HepG2 (cell line): ENCODE measurements around the gene CACNG1. TPM values are rescaled to one million over a fixed set of nuclear protein-coding genes. Genes with fewer than 3 reads are reported as not detected.

Source experiments
- ATAC-seq: fragments of 200-7000 bp; cut with Tn5 transposase; 3 replicates; pipeline ENCODE4 v1.9.1; 2020; ENCODE audit warnings: mild to moderate bottlenecking, moderate library complexity
- BruUV-seq: library from RNA; stranded (reverse); fragments of 400-500 nt; replicated peaks from 2 replicates; lab custom pipeline; 2021; lab: Mats Ljungman, UMichigan
- CTCF ChIA-PET: fragments of 300-600 bp; formaldehyde crosslinking; extraction: SDS; loops from one replicate; lab custom pipeline; 2021; ENCODE audit warnings: low total read pairs, inconsistent platforms, low intra/inter-chr PET ratio; lab: Yijun Ruan, JAX
- POLR2A ChIA-PET: fragments of 350-600 bp; sonication (Branson Sonifier 250); formaldehyde crosslinking; loops from one replicate; lab custom pipeline; 2020; ENCODE audit warnings: antibody characterized with exemption, inconsistent platforms; lab: Yijun Ruan, JAX
- DNase-seq: peaks from one replicate; pipeline ENCODE4 v3.0.0-alpha.2; 2015; ENCODE audit warnings: low spot score
- FAIRE-seq: peaks from 3 replicates; lab custom pipeline; 2011; peaks lifted over from hg19 to GRCh38; lab: Jason Lieb, UNC
- H2AFZ ChIP-seq: one replicate; pipeline ENCODE4 v1.6.1; 2011; ENCODE audit warnings: low read length, inconsistent platforms
- H3K27ac ChIP-seq: fragments of 300-600 bp; 3 replicates; pipeline ENCODE4 v1.8.0; 2011; ENCODE audit warnings: mixed run types, mild to moderate bottlenecking, mixed read lengths, low read length, inconsistent platforms; ENCODE audit not compliant: insufficient read depth; ENCODE audit errors: extremely low read length
- H3K27me3 ChIP-seq, 2 experiments: fragments of 200-600 bp in 1 of 2; 2 replicates in 1 of 2; 3 replicates in 1 of 2; pipeline versions ENCODE4 v1.6.0 to v1.8.0; 2011; ENCODE audit warnings: low read length in 2 of 2, mild to moderate bottlenecking in 2 of 2, moderate library complexity in 2 of 2, inconsistent platforms in 1 of 2; ENCODE audit not compliant: insufficient read depth in 2 of 2, control insufficient read depth in 1 of 2
- H3K36me3 ChIP-seq, 2 experiments: fragments of 200-600 bp in 1 of 2; replicated peaks in 1 of 2; 2 replicates in 1 of 2; 3 replicates in 1 of 2; pipeline versions ENCODE4 v1.5.1 to v1.8.0; 2011; ENCODE audit warnings: low read length in 2 of 2, inconsistent platforms in 1 of 2; ENCODE audit not compliant: insufficient read depth in 2 of 2, control insufficient read depth in 1 of 2
- H3K4me1 ChIP-seq: 2 replicates; pipeline ENCODE4 v1.5.1; 2012; ENCODE audit warnings: low read length, inconsistent platforms; ENCODE audit not compliant: insufficient read depth
- H3K4me2 ChIP-seq: 2 replicates; pipeline ENCODE4 v1.6.0; 2011; ENCODE audit warnings: low read depth, low read length, inconsistent platforms
- H3K4me3 ChIP-seq, 3 experiments: fragments of 200-600 bp in 1 of 3; sonication (generic), shearing (Covaris generic) in 1 of 3; replicated peaks in 1 of 3; 2 replicates each; pipeline ENCODE4 v1.5.1; 2011 to 2016; ENCODE audit warnings: low read length in 3 of 3, inconsistent platforms in 2 of 3, low read depth in 2 of 3, mild to moderate bottlenecking in 2 of 3, control low read depth in 1 of 3, mixed read lengths in 1 of 3; ENCODE audit not compliant: insufficient read depth in 1 of 3
- H3K79me2 ChIP-seq: one replicate; pipeline ENCODE4 v1.6.1; 2011; ENCODE audit warnings: low read length, inconsistent platforms; ENCODE audit not compliant: insufficient read depth
- H3K9ac ChIP-seq: 2 replicates; pipeline ENCODE4 v1.6.0; 2011; ENCODE audit warnings: mild to moderate bottlenecking, low read depth, low read length, inconsistent platforms; ENCODE audit not compliant: insufficient read depth
- H3K9me3 ChIP-seq: 2 replicates; pipeline ENCODE4 v1.5.1; 2012; ENCODE audit warnings: mild to moderate bottlenecking, low read length
- H4K20me1 ChIP-seq: 2 replicates; pipeline ENCODE4 v1.6.0; 2011; ENCODE audit warnings: inconsistent platforms, mild to moderate bottlenecking, low read length, moderate library complexity; ENCODE audit not compliant: insufficient read depth
- ATF7 ChIP-seq, 2 experiments: fragments of 450-650 bp in 1 of 2; sonication (generic) in 1 of 2; formaldehyde crosslinking in 1 of 2; IDR thresholded peaks; 2 replicates each; pipeline versions ENCODE4 v1.4.0 to v1.6.1; 2016 to 2020; ENCODE audit warnings: antibody characterized with exemption in 1 of 2, mild to moderate bottlenecking in 1 of 2, missing genetic modification reagents in 1 of 2
- CREB1 ChIP-seq, 2 experiments: fragments of 450-650 bp in 1 of 2; IDR thresholded peaks; 2 replicates each; pipeline ENCODE4 v1.6.1; 2016 to 2017; ENCODE audit warnings: control low read depth in 1 of 2, mild to moderate bottlenecking in 1 of 2, missing compliant biosample characterization in 1 of 2, missing genetic modification characterization in 1 of 2
- IKZF5 ChIP-seq: IDR thresholded peaks from 2 replicates; pipeline ENCODE4 v1.6.1; 2018; ENCODE audit warnings: missing genetic modification reagents, mild to moderate bottlenecking, missing compliant biosample characterization
- MAZ ChIP-seq, 2 experiments: sonication (generic) in 1 of 2; formaldehyde crosslinking in 1 of 2; IDR thresholded peaks; 2 replicates each; pipeline versions ENCODE4 v1.5.0 to v1.6.1; 2012 to 2020; ENCODE audit warnings: low read depth in 2 of 2, mild to moderate bottlenecking in 2 of 2, borderline replicate concordance in 1 of 2, improper control_type of control experiment in 1 of 2, low read length in 1 of 2, missing genetic modification reagents in 1 of 2, moderate library complexity in 1 of 2
- MXI1 ChIP-seq: IDR thresholded peaks from 3 replicates; pipeline ENCODE4 v1.6.1; 2012; ENCODE audit warnings: low read depth, low read length, inconsistent platforms, borderline replicate concordance
- NFAT5 ChIP-seq: sonication (generic); formaldehyde crosslinking; IDR thresholded peaks from 2 replicates; pipeline ENCODE4 v1.4.0; 2020; ENCODE audit warnings: missing genetic modification reagents
- SAFB2 ChIP-seq: sonication (generic); formaldehyde crosslinking; IDR thresholded peaks from 2 replicates; pipeline ENCODE4 v1.5.1; 2020; ENCODE audit warnings: missing genetic modification reagents, low read depth, mild to moderate bottlenecking, borderline replicate concordance
- SPEN ChIP-seq: sonication (generic); formaldehyde crosslinking; IDR thresholded peaks from 2 replicates; pipeline ENCODE4 v1.5.1; 2020; ENCODE audit warnings: low read depth, mild to moderate bottlenecking, missing genetic modification reagents
- ZBTB7B ChIP-seq: sonication (generic); formaldehyde crosslinking; IDR thresholded peaks from 2 replicates; pipeline ENCODE4 v1.4.0; 2020; ENCODE audit warnings: missing genetic modification reagents
- WGBS: methylation state at CpG from one replicate; pipeline ENCODE4 v1.1.6; 2017; ENCODE audit warnings: low lambda C conversion rate; 5-methylcytosine and 5-hydroxymethylcytosine counted together
- in situ Hi-C: cut with HindIII; loops from 2 replicates; pipeline ENCODE4 v1.10.0; 2017; ENCODE audit warnings: low pct_unique_long_range_greater_than_20kb; ENCODE audit not compliant: extremely low pct_ligation_motif_present
- intact Hi-C: fragments of 100-400 bp; cut with micrococcal nuclease; formaldehyde crosslinking; loops from one replicate; pipeline ENCODE4 v1.10.0; 2022; ENCODE audit not compliant: unreplicated experiment
- polyA plus RNA-seq, 8 experiments: library from polyadenylated mRNA; depleted of rRNA in 3 of 8; stranded (reverse) in 7 of 8; unstranded in 1 of 8; fragments of >200 nt; fragmentation: Illumina TruSeq in 4 of 8; extraction: Trizol in 4 of 8; gene quantifications; 2 replicates each; pipeline versions ENCODE4 v1.2.1 to v1.2.3, GENCODE V29; 2011 to 2016; ENCODE audit warnings: low read depth in 4 of 8, missing spikeins in 1 of 8, mixed read lengths in 1 of 8; ENCODE audit not compliant: insufficient read depth in 1 of 8
- total RNA-seq, 5 experiments: library from RNA; depleted of rRNA; stranded (reverse); fragments of >200 nt; fragmentation: Illumina TruSeq; extraction: Trizol; gene quantifications; 2 replicates each; pipeline ENCODE4 v1.2.3, GENCODE V29; 2016; ENCODE audit warnings: low read depth in 1 of 5

CACNG1 gene
- total and polyA plus RNA-seq, 2 of the 13 experiments (the other 11 are each of a cell fraction or from before 2014, with no cell fraction given): not detected

GRCh38 chr17:67004181-67004580 is 40.2 kb upstream of the CACNG1 start:
- no peak for FAIRE-seq
- TF ChIP-seq MAZ (IDR thresholded peaks at IDR 0.05; ENCODE audit: borderline replicate concordance, low read depth, low read length): no peak
- TF ChIP-seq MAZ (CRISPR knock-in tag; IDR thresholded peaks at IDR 0.05; ENCODE audit: low read depth): no peak
- TF ChIP-seq SAFB2: no peak
- no peak for TF ChIP-seq SPEN (CRISPR knock-in tag)
- no peak for TF ChIP-seq IKZF5 (CRISPR knock-in tag)
- TF ChIP-seq, all 625 proteins: peak for 0
- DNase-seq (no peak), ATAC-seq (no peak)
- in situ Hi-C loops (no loop called here), intact Hi-C loops (no loop called here)
- Histone ChIP-seq H3K9ac (no peak overlapping the region), H3K79me2 (no peaks in the 10 kb centered on the region), H3K4me3 (no peak overlapping the region), H4K20me1 (no peaks in the 10 kb centered on the region), H3K4me1 (no peaks in the 10 kb centered on the region), H3K36me3 (no peaks in the 10 kb centered on the region), H3K4me2 (no peak overlapping the region), H3K27me3 (peaks cover 0 to 51% of the 10 kb centered on the region in 2 experiments; a peak in 3 of 5 replicates), H2AFZ (no peak overlapping the region), H3K9me3 (no peaks in the 10 kb centered on the region), H3K27ac (no peak overlapping the region)
- CTCF ChIA-PET: no interaction called here
- WGBS: 56% methylated on average over 11 of the region's 11 CpGs
- POLR2A ChIA-PET: no interaction called here
- no TSS peak for BruUV-seq

- Histone ChIP-seq H3K4me1 (no peaks in the 10 kb centered on the region), H3K27me3 (peaks cover 0 to 57% of the 10 kb centered on the region in 2 experiments; a peak in 3 of 5 replicates), H3K4me3 (no peak overlapping the region), H2AFZ (no peak overlapping the region), H3K9me3 (no peaks in the 10 kb centered on the region), H3K79me2 (no peaks in the 10 kb centered on the region), H3K36me3 (no peaks in the 10 kb centered on the region), H3K9ac (no peak overlapping the region), H3K27ac (no peak overlapping the region), H3K4me2 (no peak overlapping the region), H4K20me1 (no peaks in the 10 kb centered on the region)
- ChIA-PET CTCF (no interaction called here), POLR2A (no interaction called here)
- in situ Hi-C loops (no loop called here), intact Hi-C loops (no loop called here)
- DNase-seq (no peak), ATAC-seq (no peak), FAIRE-seq (no peak)
- 53% methylated on average over 6 of the region's 6 CpGs for WGBS
- BruUV-seq: no TSS peak
- peak; percentile 55 for TF ChIP-seq CREB1 (IDR thresholded peaks at IDR 0.05)
- TF ChIP-seq CREB1 (CRISPR knock-in tag; IDR thresholded peaks at IDR 0.05): no peak
- no peak for TF ChIP-seq MXI1
- no peak for TF ChIP-seq NFAT5 (CRISPR knock-in tag)
- peak; percentile 87 for TF ChIP-seq ATF7 (IDR thresholded peaks at IDR 0.05)
- no peak for TF ChIP-seq ATF7 (CRISPR knock-in tag; IDR thresholded peaks at IDR 0.05)
- no peak for TF ChIP-seq ZBTB7B (CRISPR knock-in tag)
Measured at GRCh38 chr17:67007266-67007665, 37.1 kb upstream of the CACNG1 start.
